DMS79 treated with DMSO at 0.1 percent for 48 hours (cell line): ENCODE results near the gene CRYBG1.

Source experiments
- DNase-seq: peaks from one replicate; lab custom pipeline; 2025; lab: John Stamatoyannopoulos, UW

The CRYBG1 gene

GRCh38 chr6:106525107-106525881, 164.8 kb downstream of the CRYBG1 start:
- DNase-seq = no peak

- no peak for DNase-seq
Observed at GRCh38 chr6:106525882-106526275, 165.4 kb downstream of the CRYBG1 start.

- no peak for DNase-seq
Observed at GRCh38 chr6:106527117-106527516, 166.6 kb downstream of the CRYBG1 start.

GRCh38 chr6:106527979-106528378, 167.5 kb downstream of the CRYBG1 start:
- DNase-seq = no peak

- no peak for DNase-seq
Observed at GRCh38 chr6:106528521-106528920, 168.0 kb downstream of the CRYBG1 start.

- no peak for DNase-seq
Observed at GRCh38 chr6:106529438-106529837, 168.9 kb downstream of the CRYBG1 start.

GRCh38 chr6:106530026-106530425, 169.5 kb downstream of the CRYBG1 start:
- no peak for DNase-seq

GRCh38 chr6:106530502-106530901, 170.0 kb downstream of the CRYBG1 start:
- DNase-seq = no peak

GRCh38 chr6:106533054-106533453, 172.5 kb downstream of the CRYBG1 start:
- no peak for DNase-seq

- DNase-seq = no peak
Observed at GRCh38 chr6:106534004-106534403, 173.5 kb downstream of the CRYBG1 start.

GRCh38 chr6:106534564-106534982, 174.1 kb downstream of the CRYBG1 start:
- DNase-seq = no peak

- no peak for DNase-seq
Observed at GRCh38 chr6:106535012-106535411, 174.5 kb downstream of the CRYBG1 start.

- no peak for DNase-seq
Observed at GRCh38 chr6:106536357-106536756, 175.8 kb downstream of the CRYBG1 start.

GRCh38 chr6:106536851-106537250, 176.3 kb downstream of the CRYBG1 start:
- no peak for DNase-seq

GRCh38 chr6:106537662-106538061, 177.1 kb downstream of the CRYBG1 start:
- no peak for DNase-seq

- no peak for DNase-seq
Observed at GRCh38 chr6:106538145-106538544, 177.6 kb downstream of the CRYBG1 start.

GRCh38 chr6:106539936-106540335, 179.4 kb downstream of the CRYBG1 start:
- no peak for DNase-seq

- no peak for DNase-seq
Observed at GRCh38 chr6:106540432-106540831, 179.9 kb downstream of the CRYBG1 start.

GRCh38 chr6:106540907-106541306, 180.4 kb downstream of the CRYBG1 start:
- no peak for DNase-seq

GRCh38 chr6:106546261-106546690, 185.8 kb downstream of the CRYBG1 start:
- DNase-seq = no peak

GRCh38 chr6:106546691-106547414, 186.3 kb downstream of the CRYBG1 start:
- DNase-seq = no peak

GRCh38 chr6:106547601-106548453, 187.3 kb downstream of the CRYBG1 start:
- no peak for DNase-seq
